GM23338 (cell line): ENCODE measurements around the gene HELZ. TPM values are rescaled to one million over a fixed set of nuclear protein-coding genes. Genes with fewer than 3 reads are reported as not detected.
"Not testable (repeated sequence)": the region's sequence is repeated elsewhere in the genome, so short reads cannot be mapped to it uniquely, and the experiment has no call there.

Experiments used
- ATAC-seq: fragments of 200-7000 bp; cut with Tn5 transposase; 3 replicates; pipeline ENCODE4 v1.9.1; 2020
- DNase-seq: peaks from one replicate; pipeline ENCODE4 v3.0.0-alpha.2; 2015; ENCODE audit warnings: low spot score
- H2AFZ ChIP-seq: fragments of 200-600 bp; sonication (generic); 2 replicates; pipeline ENCODE4 v1.8.0; 2016; ENCODE audit warnings: antibody characterized with exemption, mild to moderate bottlenecking, moderate library complexity
- H3F3A ChIP-seq: fragments of 200-600 bp; sonication (generic); replicated peaks from 2 replicates; pipeline ENCODE4 v1.8.0; 2017; ENCODE audit warnings: antibody characterized with exemption, mixed run types, low read depth
- H3K27ac ChIP-seq: fragments of 200-600 bp; sonication (generic); 2 replicates; pipeline ENCODE4 v1.6.1; 2016; ENCODE audit warnings: low read depth
- H3K27me3 ChIP-seq: fragments of 200-600 bp; sonication (generic); 2 replicates; pipeline ENCODE4 v1.8.0; 2016; ENCODE audit warnings: mild to moderate bottlenecking, mixed run types, moderate library complexity; ENCODE audit not compliant: insufficient read depth
- H3K36me3 ChIP-seq: fragments of 200-600 bp; sonication (generic); 2 replicates; pipeline ENCODE4 v1.8.0; 2016; ENCODE audit warnings: mild to moderate bottlenecking; ENCODE audit not compliant: insufficient read depth
- H3K4me1 ChIP-seq: fragments of 200-600 bp; sonication (generic); 2 replicates; pipeline ENCODE4 v1.8.0; 2016; ENCODE audit warnings: mild to moderate bottlenecking, moderate library complexity; ENCODE audit not compliant: insufficient read depth
- H3K4me2 ChIP-seq: fragments of 200-600 bp; sonication (generic); 2 replicates; pipeline ENCODE4 v1.7.1; 2017; ENCODE audit warnings: mixed run types
- H3K4me3 ChIP-seq: fragments of 200-600 bp; sonication (generic); 2 replicates; pipeline ENCODE4 v1.6.1; 2016; ENCODE audit warnings: mixed run types
- H3K79me2 ChIP-seq: fragments of 200-600 bp; sonication (generic); replicated peaks from 2 replicates; pipeline ENCODE4 v1.8.0; 2017; ENCODE audit warnings: mild to moderate bottlenecking; ENCODE audit not compliant: insufficient read depth
- H3K9me2 ChIP-seq: fragments of 200-600 bp; sonication (generic); 2 replicates; pipeline ENCODE4 v1.8.0; 2017; ENCODE audit not compliant: insufficient read depth
- H4K20me1 ChIP-seq: fragments of 200-600 bp; sonication (generic); replicated peaks from 2 replicates; pipeline ENCODE4 v1.8.0; 2017; ENCODE audit warnings: mild to moderate bottlenecking; ENCODE audit not compliant: insufficient read depth
- H3K27ac Mint-ChIP-seq: 2 replicates; pipeline ENCODE4 v1.8.0; 2020; ENCODE audit warnings: inconsistent platforms, mild to moderate bottlenecking, moderate library complexity, mixed read lengths
- H3K27me3 Mint-ChIP-seq: 3 replicates; pipeline ENCODE4 v1.8.0; 2022; ENCODE audit warnings: low read depth, mild to moderate bottlenecking, moderate library complexity, mixed read lengths, inconsistent platforms; ENCODE audit not compliant: insufficient read depth, poor library complexity
- H3K36me3 Mint-ChIP-seq: 3 replicates; pipeline ENCODE4 v1.8.0; 2021; ENCODE audit warnings: low read depth, mild to moderate bottlenecking, inconsistent platforms, moderate library complexity, mixed read lengths
- H3K4me1 Mint-ChIP-seq: 3 replicates; pipeline ENCODE4 v1.8.0; 2020; ENCODE audit warnings: mild to moderate bottlenecking, inconsistent platforms, mixed read lengths
- H3K4me3 Mint-ChIP-seq: 3 replicates; pipeline ENCODE4 v1.8.0; 2021; ENCODE audit warnings: moderate library complexity, mild to moderate bottlenecking, inconsistent platforms, mixed read lengths
- H3K9me3 Mint-ChIP-seq: 3 replicates; pipeline ENCODE4 v1.8.0; 2020; ENCODE audit warnings: moderate library complexity, mild to moderate bottlenecking, inconsistent platforms, mixed read lengths
- CREB1 ChIP-seq: fragments of 250-450 bp; sonication (Bioruptor Pico); IDR thresholded peaks from 2 replicates; pipeline ENCODE4 v1.5.0; 2020; ENCODE audit warnings: low read depth, mild to moderate bottlenecking, moderate library complexity
- CTCF ChIP-seq, 2 experiments: fragments of 200-600 bp in 1 of 2; sonication (generic) in 1 of 2; conservative IDR thresholded peaks; 2 replicates each; pipeline versions ENCODE4 v1.5.1 to v1.6.1; 2016 to 2017; ENCODE audit warnings: antibody characterized with exemption in 2 of 2, low read depth in 2 of 2, mild to moderate bottlenecking in 2 of 2, moderate library complexity in 1 of 2
- EZH2 ChIP-seq: fragments of 200-600 bp; sonication (generic); IDR thresholded peaks from one replicate; pipeline ENCODE4 v1.8.0; 2017; ENCODE audit warnings: antibody characterized with exemption, mild to moderate bottlenecking, low read depth; ENCODE audit not compliant: unreplicated experiment
- EZH2phosphoT487 ChIP-seq: fragments of 200-600 bp; sonication (generic); IDR thresholded peaks from one replicate; pipeline ENCODE4 v1.8.1; 2018; ENCODE audit warnings: antibody characterized with exemption; ENCODE audit not compliant: unreplicated experiment
- JUNB ChIP-seq: IDR thresholded peaks from one replicate; pipeline ENCODE4 v1.6.1; 2016; ENCODE audit warnings: antibody characterized with exemption; ENCODE audit not compliant: unreplicated experiment
- NANOG ChIP-seq: IDR thresholded peaks from 2 replicates; pipeline ENCODE4 v1.6.1; 2016; ENCODE audit warnings: antibody characterized with exemption, borderline replicate concordance
- ZNF114 ChIP-seq: fragments of 250-450 bp; sonication (Bioruptor Pico); IDR thresholded peaks from 2 replicates; pipeline ENCODE4 v1.5.0; 2020; ENCODE audit warnings: mild to moderate bottlenecking, moderate library complexity
- ZNF331 ChIP-seq: fragments of 250-450 bp; sonication (Bioruptor Pico); IDR thresholded peaks from 2 replicates; pipeline ENCODE4 v1.5.0; 2020; ENCODE audit warnings: low read depth, mild to moderate bottlenecking, moderate library complexity
- polyA plus RNA-seq: library from polyadenylated mRNA; unstranded; fragments of >200 nt; fragmentation: Nextera tagmentation; extraction: Ambion mirVana; gene quantifications from 2 replicates; pipeline ENCODE4 v1.2.1, GENCODE V29; 2016
- total RNA-seq: library from RNA; depleted of rRNA; stranded (reverse); fragments of >200 nt; shearing (Covaris generic); gene quantifications from 2 replicates; pipeline ENCODE4 v1.2.3, GENCODE V29; 2014
- TF ChIP-seq, protein P1 (sequence below): IDR thresholded peaks from one replicate; pipeline ENCODE4 v1.6.1; 2018; ENCODE audit warnings: antibody characterized with exemption; ENCODE audit not compliant: unreplicated experiment
- TF ChIP-seq, protein P2 (sequence below): IDR thresholded peaks from 2 replicates; pipeline ENCODE4 v1.6.1; 2016; ENCODE audit warnings: antibody characterized with exemption

The HELZ gene
- total and polyA plus RNA-seq, 2 experiments from 2014 or later: 38.9 to 62.0 TPM

GRCh38 chr17:67290244-67290643 lies 45.2 kb upstream of the HELZ start (continued):
- TF ChIP-seq CREB1 (CRISPR knock-in tag): no peak
- TF ChIP-seq EZH2: no peak
- TF ChIP-seq EZH2phosphoT487: no peak

DNA sequence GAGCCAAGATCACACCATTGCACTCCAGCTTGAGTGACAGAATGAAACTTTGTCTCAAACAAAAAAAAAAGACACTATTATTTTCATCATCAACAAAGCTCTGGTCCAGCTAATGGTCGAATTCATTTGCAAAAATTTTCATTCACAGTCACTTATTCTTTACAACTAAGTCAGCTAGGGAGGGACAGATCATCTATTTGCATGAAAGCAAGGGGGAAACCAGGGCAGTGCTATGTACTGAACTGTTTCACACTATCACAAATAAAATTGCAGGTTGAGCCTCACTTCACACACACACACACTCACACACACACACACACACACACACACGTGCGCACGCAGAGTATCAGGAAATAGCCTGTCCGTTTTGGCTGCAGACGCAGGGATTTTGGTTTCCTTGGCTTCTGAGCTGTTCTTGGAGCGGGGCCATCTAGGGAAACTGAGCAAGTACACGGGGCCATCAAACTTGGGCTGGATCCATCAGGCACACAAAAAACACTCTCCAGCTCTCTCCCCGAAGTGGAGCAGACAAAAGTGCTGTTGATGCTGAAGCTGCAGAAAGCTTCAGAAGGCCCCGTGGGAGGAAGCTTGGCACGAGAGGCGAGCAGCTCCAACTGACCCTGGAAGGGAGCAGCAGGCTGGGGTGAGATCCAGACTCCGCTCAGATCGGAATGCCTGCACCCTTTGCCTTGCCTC lies 44.3 kb upstream of the HELZ start:
- no peak overlapping the region for H3K27ac Mint-ChIP-seq
- no peak overlapping the region for H3K4me3 ChIP-seq
- no peaks in the 10 kb centered on the region for H3K36me3 Mint-ChIP-seq
- H3K4me2 ChIP-seq: no peak overlapping the region
- H4K20me1 ChIP-seq: no peaks in the 10 kb centered on the region
- H2AFZ ChIP-seq: peak overlapping the region; percentile 95
- peak; percentile 27 for DNase-seq
- peaks cover 7% of the 10 kb centered on the region; the same call in 2 of the 3 replicates for H3K4me1 Mint-ChIP-seq
- no peak overlapping the region for H3K4me3 Mint-ChIP-seq
- H3K79me2 ChIP-seq: no peaks in the 10 kb centered on the region
- TF ChIP-seq JUNB (no peak), EZH2 (no peak), CTCF (conservative IDR thresholded peaks at IDR 0.05; ENCODE audit: low read depth in 2 of 2) (no peak), NANOG (no peak), ZNF114 (no peak), CREB1 (CRISPR knock-in tag) (no peak), ZNF331 (CRISPR knock-in tag) (no peak)
- TF ChIP-seq, protein P1, sequence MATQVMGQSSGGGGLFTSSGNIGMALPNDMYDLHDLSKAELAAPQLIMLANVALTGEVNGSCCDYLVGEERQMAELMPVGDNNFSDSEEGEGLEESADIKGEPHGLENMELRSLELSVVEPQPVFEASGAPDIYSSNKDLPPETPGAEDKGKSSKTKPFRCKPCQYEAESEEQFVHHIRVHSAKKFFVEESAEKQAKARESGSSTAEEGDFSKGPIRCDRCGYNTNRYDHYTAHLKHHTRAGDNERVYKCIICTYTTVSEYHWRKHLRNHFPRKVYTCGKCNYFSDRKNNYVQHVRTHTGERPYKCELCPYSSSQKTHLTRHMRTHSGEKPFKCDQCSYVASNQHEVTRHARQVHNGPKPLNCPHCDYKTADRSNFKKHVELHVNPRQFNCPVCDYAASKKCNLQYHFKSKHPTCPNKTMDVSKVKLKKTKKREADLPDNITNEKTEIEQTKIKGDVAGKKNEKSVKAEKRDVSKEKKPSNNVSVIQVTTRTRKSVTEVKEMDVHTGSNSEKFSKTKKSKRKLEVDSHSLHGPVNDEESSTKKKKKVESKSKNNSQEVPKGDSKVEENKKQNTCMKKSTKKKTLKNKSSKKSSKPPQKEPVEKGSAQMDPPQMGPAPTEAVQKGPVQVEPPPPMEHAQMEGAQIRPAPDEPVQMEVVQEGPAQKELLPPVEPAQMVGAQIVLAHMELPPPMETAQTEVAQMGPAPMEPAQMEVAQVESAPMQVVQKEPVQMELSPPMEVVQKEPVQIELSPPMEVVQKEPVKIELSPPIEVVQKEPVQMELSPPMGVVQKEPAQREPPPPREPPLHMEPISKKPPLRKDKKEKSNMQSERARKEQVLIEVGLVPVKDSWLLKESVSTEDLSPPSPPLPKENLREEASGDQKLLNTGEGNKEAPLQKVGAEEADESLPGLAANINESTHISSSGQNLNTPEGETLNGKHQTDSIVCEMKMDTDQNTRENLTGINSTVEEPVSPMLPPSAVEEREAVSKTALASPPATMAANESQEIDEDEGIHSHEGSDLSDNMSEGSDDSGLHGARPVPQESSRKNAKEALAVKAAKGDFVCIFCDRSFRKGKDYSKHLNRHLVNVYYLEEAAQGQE: no peak
- TF ChIP-seq, protein P2, sequence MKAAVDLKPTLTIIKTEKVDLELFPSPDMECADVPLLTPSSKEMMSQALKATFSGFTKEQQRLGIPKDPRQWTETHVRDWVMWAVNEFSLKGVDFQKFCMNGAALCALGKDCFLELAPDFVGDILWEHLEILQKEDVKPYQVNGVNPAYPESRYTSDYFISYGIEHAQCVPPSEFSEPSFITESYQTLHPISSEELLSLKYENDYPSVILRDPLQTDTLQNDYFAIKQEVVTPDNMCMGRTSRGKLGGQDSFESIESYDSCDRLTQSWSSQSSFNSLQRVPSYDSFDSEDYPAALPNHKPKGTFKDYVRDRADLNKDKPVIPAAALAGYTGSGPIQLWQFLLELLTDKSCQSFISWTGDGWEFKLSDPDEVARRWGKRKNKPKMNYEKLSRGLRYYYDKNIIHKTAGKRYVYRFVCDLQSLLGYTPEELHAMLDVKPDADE: no peak
- H3F3A ChIP-seq: no peaks in the 10 kb centered on the region
- H3K36me3 ChIP-seq: no peaks in the 10 kb centered on the region
- no peaks in the 10 kb centered on the region for H3K4me1 ChIP-seq
- peaks cover 5% of the 10 kb centered on the region for H3K27me3 Mint-ChIP-seq
- peak; percentile 25 for ATAC-seq
- H3K27me3 ChIP-seq: no peaks in the 10 kb centered on the region
- H3K9me3 Mint-ChIP-seq: no peaks in the 10 kb centered on the region
- no peaks in the 10 kb centered on the region for H3K9me2 ChIP-seq
- H3K27ac ChIP-seq: no peak overlapping the region

GRCh38 chr17:67286826-67287225 lies 41.8 kb upstream of the HELZ start:
- H3K27me3 Mint-ChIP-seq, H3K27ac ChIP-seq, H3K36me3 ChIP-seq, H3K9me3 Mint-ChIP-seq, ATAC-seq, H3K4me3 Mint-ChIP-seq, H3K9me2 ChIP-seq, H3K4me1 Mint-ChIP-seq, H3K36me3 Mint-ChIP-seq, H3K79me2 ChIP-seq, H3F3A ChIP-seq, H3K4me2 ChIP-seq, H3K27me3 ChIP-seq, H2AFZ ChIP-seq, H3K4me3 ChIP-seq, H3K4me1 ChIP-seq, H4K20me1 ChIP-seq, H3K27ac Mint-ChIP-seq, DNase-seq: not testable (repeated sequence)
